ENCODE results near the gene KEAP1.
"Not testable (repeated sequence)": the region's sequence is repeated elsewhere in the genome, so short reads cannot be mapped to it uniquely, and the experiment has no call there.

KEAP1 gene

GRCh38 chr19:10497371-10497770, 5.8 kb downstream of the KEAP1 start:
- DNase-seq (ENCODE audit: low read depth), result no peak

- no peak for DNase-seq (ENCODE audit: low read depth)
Measured at GRCh38 chr19:10491472-10492047, 11.6 kb downstream of the KEAP1 start.

GRCh38 chr19:10486551-10486950, 16.6 kb downstream of the KEAP1 start:
- DNase-seq (ENCODE audit: low read depth), result no peak

GRCh38 chr19:10478903-10479384, 24.2 kb downstream of the KEAP1 start:
- peak; percentile 72 for DNase-seq (ENCODE audit: low read depth)

- no peak for DNase-seq (ENCODE audit: low read depth)
Measured at GRCh38 chr19:10478476-10478875, 24.7 kb downstream of the KEAP1 start.

GRCh38 chr19:10474962-10475451, 28.1 kb downstream of the KEAP1 start:
- DNase-seq (ENCODE audit: low read depth), result no peak

GRCh38 chr19:10473192-10473591, 30.0 kb downstream of the KEAP1 start:
- no peak for DNase-seq (ENCODE audit: low read depth)

- DNase-seq (ENCODE audit: low read depth), result no peak
Measured at GRCh38 chr19:10471909-10472308, 31.2 kb downstream of the KEAP1 start.

- no peak for DNase-seq (ENCODE audit: low read depth)
Measured at GRCh38 chr19:10468133-10468532, 35.0 kb downstream of the KEAP1 start.

GRCh38 chr19:10467104-10467706, 36.0 kb downstream of the KEAP1 start:
- no peak for DNase-seq (ENCODE audit: low read depth)

GRCh38 chr19:10464456-10464855, 38.7 kb downstream of the KEAP1 start:
- DNase-seq (ENCODE audit: low read depth), result no peak

GRCh38 chr19:10462557-10462956, 40.6 kb downstream of the KEAP1 start:
- no peak for DNase-seq (ENCODE audit: low read depth)

GRCh38 chr19:10462042-10462441, 41.1 kb downstream of the KEAP1 start:
- not testable (repeated sequence) for DNase-seq (ENCODE audit: low read depth)

GRCh38 chr19:10461047-10461949, 41.9 kb downstream of the KEAP1 start:
- DNase-seq (ENCODE audit: low read depth), result peak; percentile 77

GRCh38 chr19:10460714-10461046, 42.5 kb downstream of the KEAP1 start:
- DNase-seq (ENCODE audit: low read depth), result no peak

- DNase-seq (ENCODE audit: low read depth), result not testable (repeated sequence)
Measured at GRCh38 chr19:10458733-10459132, 44.4 kb downstream of the KEAP1 start.

GRCh38 chr19:10454267-10454666, 48.9 kb downstream of the KEAP1 start:
- DNase-seq (ENCODE audit: low read depth), result no peak

GRCh38 chr19:10453852-10454251, 49.3 kb downstream of the KEAP1 start:
- DNase-seq (ENCODE audit: low read depth), result no peak

- no peak for DNase-seq (ENCODE audit: low read depth)
Measured at GRCh38 chr19:10452726-10453618, 50.2 kb downstream of the KEAP1 start.

- no peak for DNase-seq (ENCODE audit: low read depth)
Measured at GRCh38 chr19:10450853-10451609, 52.1 kb downstream of the KEAP1 start.

GRCh38 chr19:10450191-10450852, 52.8 kb downstream of the KEAP1 start:
- no peak for DNase-seq (ENCODE audit: low read depth)

Measured in stimulated activated CD8-positive, alpha-beta memory T cell treated with anti-CD3 and anti-CD28 coated beads, Interleukin-15, amount 100 ng/mL, for 1 hour (primary cell).